ENCODE measurements around the gene JUP. TPM values are rescaled to one million over a fixed set of nuclear protein-coding genes. Genes with fewer than 3 reads are reported as not detected.

The JUP gene
- 60.0 to 143 TPM (median 119 TPM) in 5 replicates for total RNA-seq (2022; extraction: Qiagen RNA extraction; ENCODE audit: low read depth)

GRCh38 chr17:41786227-41787020 lies at the start of gene JUP:
Gene JUP, minus strand, starts transcription at chr17:41786711. Its CDS starts 14,857 bp downstream, at chr17:41771854.

GRCh38 chr17:41835800-41836549 lies 49.5 kb upstream of the JUP start, which contains the start of gene NT5C3B:
Gene NT5C3B, minus strand, starts transcription at chr17:41836232. Its CDS starts 39 bp downstream, at chr17:41836193.

GRCh38 chr17:41812381-41813151 lies 26.1 kb upstream of the JUP start, which contains the start of gene FKBP10:
Gene FKBP10, plus strand, starts transcription at chr17:41813004. Its CDS starts 31 bp downstream, at chr17:41813035.

GRCh38 chr17:41811549-41812380 lies 25.3 kb upstream of the JUP start, which contains the start of gene P3H4:
Gene P3H4, minus strand, starts transcription at chr17:41811949. Its CDS starts 34 bp downstream, at chr17:41811915.

GRCh38 chr17:41734139-41734948 lies 52.2 kb downstream of the JUP start, which contains the start of gene HAP1:
Gene HAP1, minus strand, starts transcription at chr17:41734643. Its CDS starts 9 bp downstream, at chr17:41734634.

DNA sequence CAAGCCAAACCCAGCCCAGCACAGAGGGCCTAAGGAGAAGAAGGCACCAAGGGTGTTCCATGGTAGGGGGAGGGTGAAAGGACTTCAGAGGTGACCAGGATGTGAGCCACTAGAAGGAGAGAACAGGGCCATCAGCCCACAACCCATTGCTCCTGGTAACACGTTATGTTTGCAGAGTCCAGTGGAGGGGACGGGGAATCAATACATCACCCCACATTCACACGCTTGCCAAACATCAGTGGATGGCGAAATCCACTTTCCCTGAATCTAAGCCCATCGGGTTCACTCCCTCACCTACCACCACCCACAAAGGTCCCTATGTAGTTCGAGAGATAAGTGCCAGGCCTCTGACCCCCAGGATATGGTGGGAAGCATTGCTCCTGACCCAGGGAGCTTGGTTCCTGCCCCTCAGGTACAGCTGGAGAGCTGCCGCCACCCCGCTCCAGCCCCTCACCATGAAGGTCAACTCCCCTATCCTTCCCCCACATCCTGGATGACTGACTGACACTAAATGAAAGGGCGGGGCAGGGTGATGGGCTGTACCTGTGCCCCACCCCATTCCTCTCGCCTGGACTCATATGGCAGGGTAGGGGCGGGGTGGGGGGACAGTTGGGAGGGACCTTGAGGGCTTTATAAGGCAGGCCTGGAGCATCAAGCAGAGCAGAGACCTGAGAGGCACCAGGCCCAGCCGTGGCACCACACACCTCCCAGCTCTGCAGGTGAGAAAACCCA lies 74.7 kb downstream of the JUP start, which contains the start of gene GAST:
Gene GAST, plus strand, starts transcription at position 663 of the 732 bp plus-strand sequence. CDS start 3,106 bp downstream, outside the sequence.

Other genes with a start within 250 kb of the JUP start
- not detected in 5 replicates for gene KRT9, start 214.7 kb downstream of the JUP start, total RNA-seq (2022; extraction: Qiagen RNA extraction; ENCODE audit: low read depth)
- 0.08 to 0.15 TPM (median 0.14 TPM) in 3 of 5 replicates, not detected in the others for gene KRT14, start 199.8 kb downstream of the JUP start, total RNA-seq (2022; extraction: Qiagen RNA extraction; ENCODE audit: low read depth)
- gene KRT16, start 173.9 kb downstream of the JUP start, total RNA-seq (2022; extraction: Qiagen RNA extraction; ENCODE audit: low read depth): 0.38 to 1.2 TPM (median 0.89 TPM) in 5 replicates
- gene KRT17, start 162.1 kb downstream of the JUP start, total RNA-seq (2022; extraction: Qiagen RNA extraction; ENCODE audit: low read depth): 0.92 to 1.7 TPM (median 1.0 TPM) in 5 replicates
- gene EIF1, start 97.8 kb downstream of the JUP start, total RNA-seq (2022; extraction: Qiagen RNA extraction; ENCODE audit: low read depth): 1,212 to 1,763 TPM (median 1,340 TPM) in 5 replicates
- not detected in 5 replicates for gene GAST, start 74.4 kb downstream of the JUP start, total RNA-seq (2022; extraction: Qiagen RNA extraction; ENCODE audit: low read depth)
- 1.1 to 1.8 TPM (median 1.5 TPM) in 5 replicates for gene HAP1, start 52.1 kb downstream of the JUP start, total RNA-seq (2022; extraction: Qiagen RNA extraction; ENCODE audit: low read depth)
- 23.0 to 39.6 TPM (median 35.6 TPM) in 5 replicates for gene P3H4, start 25.2 kb upstream of the JUP start, total RNA-seq (2022; extraction: Qiagen RNA extraction; ENCODE audit: low read depth)
- gene FKBP10, start 26.3 kb upstream of the JUP start, total RNA-seq (2022; extraction: Qiagen RNA extraction; ENCODE audit: low read depth): 70.3 to 122 TPM (median 105 TPM) in 5 replicates
- gene NT5C3B, start 49.5 kb upstream of the JUP start, total RNA-seq (2022; extraction: Qiagen RNA extraction; ENCODE audit: low read depth): 105 to 121 TPM (median 107 TPM) in 5 replicates
- gene KLHL10, start 51.1 kb upstream of the JUP start, total RNA-seq (2022; extraction: Qiagen RNA extraction; ENCODE audit: low read depth): 0.07 to 0.19 TPM (median 0.14 TPM) in 3 of 5 replicates, not detected in the others
- 1.9 to 4.3 TPM (median 2.5 TPM) in 5 replicates for gene KLHL11, start 78.7 kb upstream of the JUP start, total RNA-seq (2022; extraction: Qiagen RNA extraction; ENCODE audit: low read depth)
- 248 to 316 TPM (median 287 TPM) in 5 replicates for gene ACLY, start 132.2 kb upstream of the JUP start, total RNA-seq (2022; extraction: Qiagen RNA extraction; ENCODE audit: low read depth)
- 1.2 to 2.0 TPM (median 1.5 TPM) in 5 replicates for gene ODAD4, start 143.9 kb upstream of the JUP start, total RNA-seq (2022; extraction: Qiagen RNA extraction; ENCODE audit: low read depth)
- 53.6 to 76.8 TPM (median 69.5 TPM) in 5 replicates for gene CNP, start 180.1 kb upstream of the JUP start, total RNA-seq (2022; extraction: Qiagen RNA extraction; ENCODE audit: low read depth)
- gene DNAJC7, start 230.7 kb upstream of the JUP start, total RNA-seq (2022; extraction: Qiagen RNA extraction; ENCODE audit: low read depth): 116 to 138 TPM (median 126 TPM) in 5 replicates
- 40.2 to 49.3 TPM (median 45.6 TPM) in 5 replicates for gene NKIRAS2, start 233.4 kb upstream of the JUP start, total RNA-seq (2022; extraction: Qiagen RNA extraction; ENCODE audit: low read depth)

Measured in A549 treated with ZK216348 at 1 μM for 4 hours (cell line).